BLaER1 treated with 17β-estradiol and CSF1 and Interleukin-3, amounts not matched to agents 10 nM and 100 nM (cell line): ENCODE measurements around the gene UNC5C.

ENCODE experiments used
- H3K27ac ChIP-seq, 11 experiments: shearing (Covaris generic); formaldehyde crosslinking; 2 replicates each; pipeline ENCODE4 v1.8.1; 2022
- H3K27me3 ChIP-seq, 11 experiments: shearing (Covaris generic); formaldehyde crosslinking; 2 replicates each; pipeline ENCODE4 v1.8.1; 2022
- H3K36me3 ChIP-seq, 11 experiments: shearing (Covaris generic); formaldehyde crosslinking; 2 replicates each; pipeline ENCODE4 v1.8.1; 2022
- H3K4me1 ChIP-seq, 10 experiments: shearing (Covaris generic); formaldehyde crosslinking; 2 replicates each; pipeline ENCODE4 v1.8.1; 2022
- H3K4me2 ChIP-seq, 11 experiments: shearing (Covaris generic); formaldehyde crosslinking; 2 replicates each; pipeline ENCODE4 v1.8.1; 2022
- H3K4me3 ChIP-seq, 10 experiments: shearing (Covaris generic); formaldehyde crosslinking; 2 replicates each; pipeline ENCODE4 v1.8.1; 2022
- H3K9ac ChIP-seq, 11 experiments: shearing (Covaris generic); formaldehyde crosslinking; 2 replicates each; pipeline ENCODE4 v1.8.1; 2022
- H3K9me3 ChIP-seq, 11 experiments: shearing (Covaris generic); formaldehyde crosslinking; replicated peaks in 1 of 11; 2 replicates each; pipeline ENCODE4 v1.8.1; 2022
- H4K20me1 ChIP-seq, 11 experiments: shearing (Covaris generic); formaldehyde crosslinking; 2 replicates each; pipeline ENCODE4 v1.8.1; 2022
- Cebpa-rat ChIP-seq, 11 experiments: shearing (Covaris generic); IDR thresholded peaks; 2 replicates each; pipeline ENCODE4 v1.8.1; 2022

The UNC5C gene

DNA sequence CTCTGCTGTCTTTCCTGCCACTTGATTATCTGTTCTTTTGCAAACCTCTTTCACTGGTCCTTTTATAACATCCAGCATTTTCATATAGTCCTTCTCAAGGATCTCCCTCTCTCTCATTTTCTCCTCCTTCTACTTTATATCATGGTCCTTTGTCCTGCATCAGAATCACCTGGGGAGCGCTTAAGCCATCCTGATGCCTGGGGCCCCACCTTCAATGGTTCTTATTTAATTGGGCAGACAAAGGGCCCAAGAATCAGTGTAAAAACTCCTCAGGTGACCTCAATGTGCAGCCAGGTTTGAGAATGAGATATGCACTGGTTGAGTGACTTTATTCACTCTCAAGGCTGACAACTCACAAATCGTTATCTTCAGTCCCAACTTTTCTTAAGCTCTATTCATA is 283.9 kb downstream of the UNC5C start:
- Histone ChIP-seq H3K27ac (no peak overlapping the region), H3K9me3 (no peaks in the 10 kb centered on the region), H3K4me2 (no peak overlapping the region), H3K4me3 (no peak overlapping the region), H3K9ac (no peak overlapping the region), H3K27me3 (no peaks in the 10 kb centered on the region), H3K4me1 (peaks cover 0 to 11% (median 6%) of the 10 kb centered on the region in 10 experiments; a peak in 9 of 20 replicates), H3K36me3 (no peaks in the 10 kb centered on the region), H4K20me1 (no peaks in the 10 kb centered on the region)
- no peak for TF ChIP-seq Cebpa-rat (IDR thresholded peaks at IDR 0.05)

DNA sequence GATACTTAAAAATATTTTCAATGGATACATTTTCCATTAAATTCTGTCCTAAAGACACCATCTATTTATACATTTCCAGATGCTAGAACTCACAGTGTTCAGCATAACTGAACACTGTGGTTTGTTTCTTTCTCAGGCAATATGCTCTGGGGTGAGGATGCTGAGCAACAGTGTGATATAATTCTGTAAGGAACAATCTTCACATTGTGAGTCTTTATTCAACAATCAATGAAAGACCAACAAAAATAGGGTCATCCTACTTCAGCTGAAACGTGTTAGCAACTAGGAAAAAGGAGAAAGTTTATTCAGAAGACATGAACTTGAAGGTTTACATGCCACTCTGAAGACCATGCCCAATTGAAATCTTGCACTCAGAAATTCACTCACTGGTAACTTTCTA is 284.8 kb downstream of the UNC5C start:
- TF ChIP-seq Cebpa-rat (IDR thresholded peaks at IDR 0.05) = no peak
- H4K20me1 ChIP-seq = no peaks in the 10 kb centered on the region
- H3K27ac ChIP-seq = no peak overlapping the region
- H3K27me3 ChIP-seq = no peaks in the 10 kb centered on the region
- H3K4me2 ChIP-seq = no peak overlapping the region
- H3K9ac ChIP-seq = no peak overlapping the region
- no peaks in the 10 kb centered on the region for H3K36me3 ChIP-seq
- peaks cover 0 to 4% (median 1%) of the 10 kb centered on the region in 10 experiments; a peak in 7 of 20 replicates for H3K4me1 ChIP-seq
- no peak overlapping the region for H3K4me3 ChIP-seq
- no peaks in the 10 kb centered on the region for H3K9me3 ChIP-seq

DNA sequence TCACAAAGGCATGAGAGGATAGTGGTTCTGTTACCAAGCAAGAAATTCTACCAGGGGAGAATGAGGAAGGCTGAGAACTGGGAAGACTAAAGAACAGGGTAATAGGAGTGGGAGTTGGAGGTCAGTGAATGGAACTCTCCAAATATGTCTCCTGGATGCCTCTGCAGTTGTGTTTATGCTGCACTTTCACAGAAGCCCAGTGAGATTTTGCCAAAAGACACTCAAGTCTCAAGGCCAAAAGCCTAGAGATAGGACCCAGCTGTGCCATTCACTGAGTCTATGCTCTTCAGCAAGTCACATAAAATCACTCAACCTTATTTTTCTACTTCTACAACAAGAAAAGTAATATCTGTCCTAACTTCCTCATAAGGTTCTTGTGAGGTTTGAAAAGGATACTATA is 285.4 kb downstream of the UNC5C start:
- no peak for TF ChIP-seq Cebpa-rat (IDR thresholded peaks at IDR 0.05)
- H3K4me3 ChIP-seq = no peak overlapping the region
- no peaks in the 10 kb centered on the region for H3K4me1 ChIP-seq
- no peaks in the 10 kb centered on the region for H3K9me3 ChIP-seq
- H3K27me3 ChIP-seq = no peaks in the 10 kb centered on the region
- H3K36me3 ChIP-seq = no peaks in the 10 kb centered on the region
- no peak overlapping the region for H3K9ac ChIP-seq
- H3K27ac ChIP-seq = no peak overlapping the region
- no peak overlapping the region for H3K4me2 ChIP-seq
- H4K20me1 ChIP-seq = no peaks in the 10 kb centered on the region

DNA sequence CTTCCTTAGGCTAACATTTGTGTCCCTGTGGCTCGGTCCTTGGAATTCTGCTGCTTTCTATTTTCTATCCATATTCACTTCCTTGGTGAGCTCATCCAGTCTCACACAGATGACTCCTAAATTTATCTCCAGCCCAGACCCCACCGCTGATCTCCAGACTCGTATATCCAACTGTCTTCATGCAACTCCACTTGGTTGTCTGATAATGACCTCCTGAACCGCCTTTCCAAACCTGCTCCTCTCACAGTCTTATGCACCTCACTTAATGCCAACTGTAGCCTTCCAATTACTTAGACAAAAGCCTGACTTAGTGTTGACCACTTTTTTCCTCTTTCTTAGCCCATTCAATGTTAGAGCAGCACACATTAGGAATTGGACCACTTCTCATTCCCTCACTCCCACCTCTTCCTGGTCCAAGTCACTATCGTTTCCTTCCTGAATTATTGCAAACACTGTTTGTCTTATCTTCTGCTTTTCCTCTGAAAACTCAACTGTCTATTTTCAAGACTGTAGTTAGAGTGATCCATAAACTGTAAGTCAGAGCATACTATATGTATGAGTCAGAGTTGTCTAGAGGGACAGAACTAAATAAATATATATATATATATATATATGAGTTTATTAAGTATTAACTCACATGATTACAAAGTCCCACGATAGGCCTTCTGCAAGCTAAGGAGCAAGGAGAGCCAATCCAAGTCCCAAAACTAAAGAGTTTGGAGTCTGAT is 292.5 kb downstream of the UNC5C start:
- peak overlapping the region in 3 of 11 experiments; percentile 11 to 57 (median 56); a peak in 5 of 22 replicates for H3K4me2 ChIP-seq

DNA sequence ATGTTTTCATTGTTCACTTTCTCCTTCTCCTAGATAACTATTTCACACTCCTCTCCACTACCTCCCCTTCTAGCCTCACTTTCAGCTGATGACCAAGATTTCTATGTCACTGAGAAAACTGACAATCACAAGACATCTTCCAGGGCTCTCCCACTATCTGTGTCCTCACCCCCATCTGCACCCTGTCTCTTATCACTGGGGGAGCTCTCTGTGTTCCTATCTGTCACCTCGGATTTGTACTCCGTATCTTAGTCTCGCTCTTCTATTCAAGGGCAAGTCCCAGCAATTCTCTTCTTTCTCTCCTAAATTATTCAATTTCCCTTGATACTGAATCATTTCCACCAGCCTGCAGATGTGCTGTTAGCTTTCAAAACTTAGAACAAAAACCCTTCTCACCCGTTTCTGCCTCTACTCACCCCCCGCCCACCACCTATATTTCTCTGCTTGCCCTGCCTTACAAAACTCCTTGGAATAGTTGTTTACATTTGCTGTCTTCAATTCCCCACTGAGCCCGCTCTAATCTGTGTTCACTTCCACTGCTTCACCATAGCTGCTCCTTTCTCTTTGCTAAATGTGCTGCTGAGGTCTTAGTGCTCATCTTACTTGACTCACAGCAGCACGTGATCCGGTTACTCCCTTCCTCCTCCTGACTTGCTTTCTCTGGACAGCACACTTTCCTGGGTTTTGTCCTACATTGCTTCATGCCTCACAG is 293.2 kb downstream of the UNC5C start:
- no peaks in the 10 kb centered on the region for H3K9me3 ChIP-seq
- no peaks in the 10 kb centered on the region for H3K27me3 ChIP-seq
- peak overlapping the region in 3 of 11 experiments; percentile 11 to 57 (median 56); a peak in 5 of 22 replicates for H3K4me2 ChIP-seq
- H3K4me3 ChIP-seq = no peak overlapping the region
- H3K4me1 ChIP-seq = peaks cover 0 to 14% (median 0%) of the 10 kb centered on the region in 10 experiments; a peak in 5 of 20 replicates
- H3K27ac ChIP-seq = no peak overlapping the region
- no peak for TF ChIP-seq Cebpa-rat (IDR thresholded peaks at IDR 0.05)
- no peaks in the 10 kb centered on the region for H3K36me3 ChIP-seq
- H3K9ac ChIP-seq = no peak overlapping the region
- no peaks in the 10 kb centered on the region for H4K20me1 ChIP-seq

More for the DNA sequence above, 292.5 kb downstream of the UNC5C start:
- no peaks in the 10 kb centered on the region for H3K9me3 ChIP-seq
- TF ChIP-seq Cebpa-rat (IDR thresholded peaks at IDR 0.05) = no peak
- H3K9ac ChIP-seq = no peak overlapping the region
- H3K36me3 ChIP-seq = no peaks in the 10 kb centered on the region
- no peak overlapping the region for H3K4me3 ChIP-seq
- H3K4me1 ChIP-seq = peaks cover 0 to 14% (median 0%) of the 10 kb centered on the region in 10 experiments; a peak in 5 of 20 replicates
- no peak overlapping the region for H3K27ac ChIP-seq
- no peaks in the 10 kb centered on the region for H3K27me3 ChIP-seq
- H4K20me1 ChIP-seq = no peaks in the 10 kb centered on the region

GRCh38 chr4:95251568-95251967 is 297.2 kb downstream of the UNC5C start:
- H3K4me2 ChIP-seq = no peak overlapping the region
- H4K20me1 ChIP-seq = no peaks in the 10 kb centered on the region
- no peak overlapping the region for H3K4me3 ChIP-seq
- peaks cover 0 to 13% (median 0%) of the 10 kb centered on the region in 10 experiments; a peak in 5 of 20 replicates for H3K4me1 ChIP-seq
- no peak overlapping the region for H3K9ac ChIP-seq
- H3K27me3 ChIP-seq = no peaks in the 10 kb centered on the region
- no peak for TF ChIP-seq Cebpa-rat (IDR thresholded peaks at IDR 0.05)
- H3K9me3 ChIP-seq = no peaks in the 10 kb centered on the region
- H3K27ac ChIP-seq = no peak overlapping the region
- H3K36me3 ChIP-seq = no peaks in the 10 kb centered on the region

GRCh38 chr4:95250544-95251137 is 298.1 kb downstream of the UNC5C start:
- no peaks in the 10 kb centered on the region for H3K9me3 ChIP-seq
- H3K4me2 ChIP-seq = no peak overlapping the region
- H3K27me3 ChIP-seq = no peaks in the 10 kb centered on the region
- H4K20me1 ChIP-seq = no peaks in the 10 kb centered on the region
- no peaks in the 10 kb centered on the region for H3K36me3 ChIP-seq
- H3K27ac ChIP-seq = no peak overlapping the region
- no peak overlapping the region for H3K9ac ChIP-seq
- TF ChIP-seq Cebpa-rat (IDR thresholded peaks at IDR 0.05) = no peak
- peaks cover 0 to 4% (median 0%) of the 10 kb centered on the region in 10 experiments; a peak in 5 of 20 replicates for H3K4me1 ChIP-seq
- H3K4me3 ChIP-seq = no peak overlapping the region

- Histone ChIP-seq H4K20me1 (no peaks in the 10 kb centered on the region), H3K4me2 (no peak overlapping the region), H3K9ac (no peak overlapping the region), H3K27me3 (no peaks in the 10 kb centered on the region), H3K27ac (no peak overlapping the region), H3K36me3 (no peaks in the 10 kb centered on the region), H3K9me3 (no peaks in the 10 kb centered on the region), H3K4me1 (no peaks in the 10 kb centered on the region; a peak in 1 of 20 replicates), H3K4me3 (no peak overlapping the region)
- no peak for TF ChIP-seq Cebpa-rat (IDR thresholded peaks at IDR 0.05)
Observed at GRCh38 chr4:95249426-95250021, 299.2 kb downstream of the UNC5C start.
